Fibroblast of skin of abdomen (primary cell): Measurements from ENCODE around the gene RCBTB1.
"Not testable (repeated sequence)": the region's sequence is repeated elsewhere in the genome, so short reads cannot be mapped to it uniquely, and the experiment has no call there.

Source experiments
- DNase-seq: peaks from one replicate; pipeline ENCODE4 v3.0.0-alpha.2; 2013

RCBTB1 gene

GRCh38 chr13:49503951-49504350 lies 81.4 kb downstream of the RCBTB1 start:
- DNase-seq, result no peak

- DNase-seq, result peak; percentile 48
Observed at GRCh38 chr13:49502954-49503353, 82.4 kb downstream of the RCBTB1 start.

GRCh38 chr13:49499889-49500660 lies 85.3 kb downstream of the RCBTB1 start:
- DNase-seq, result peak; percentile 63

DNA sequence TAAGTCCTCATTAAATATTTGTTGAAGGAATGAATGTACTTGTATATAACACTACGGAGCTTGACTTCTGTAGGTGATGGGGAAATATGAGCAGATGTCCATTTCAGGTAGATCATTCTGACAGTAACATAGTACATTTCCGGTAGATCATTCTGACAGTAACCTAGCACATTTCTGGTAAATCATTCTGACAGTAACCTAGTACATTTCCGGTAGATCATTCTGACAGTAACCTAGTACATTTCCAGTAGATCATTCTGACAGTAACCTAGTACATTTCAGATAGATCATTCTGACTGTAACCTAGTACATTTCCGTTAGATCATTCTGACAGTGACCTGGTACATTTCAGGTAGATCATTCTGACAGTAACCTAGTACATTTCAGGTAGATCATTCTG lies 87.2 kb downstream of the RCBTB1 start:
- no peak for DNase-seq

DNA sequence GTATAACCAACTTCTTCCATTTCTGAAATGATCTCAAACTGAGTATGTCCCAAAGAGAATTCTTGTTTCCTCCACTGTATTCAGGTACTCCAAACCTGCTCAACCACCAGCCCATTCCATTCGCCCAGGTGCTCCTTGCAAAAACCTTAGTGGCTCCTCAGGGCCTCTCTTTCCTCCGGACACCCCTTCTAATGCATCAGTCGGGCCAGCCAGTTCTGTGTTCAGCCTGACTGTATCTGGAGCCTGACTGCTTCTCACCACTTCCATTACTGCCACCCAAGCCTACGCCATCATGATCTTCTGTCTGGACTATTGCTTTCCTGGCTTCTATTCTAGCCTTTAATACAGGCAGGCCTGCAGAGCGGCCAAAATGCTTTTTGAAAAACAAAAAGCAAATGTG lies 88.1 kb downstream of the RCBTB1 start:
- DNase-seq, result no peak

DNA sequence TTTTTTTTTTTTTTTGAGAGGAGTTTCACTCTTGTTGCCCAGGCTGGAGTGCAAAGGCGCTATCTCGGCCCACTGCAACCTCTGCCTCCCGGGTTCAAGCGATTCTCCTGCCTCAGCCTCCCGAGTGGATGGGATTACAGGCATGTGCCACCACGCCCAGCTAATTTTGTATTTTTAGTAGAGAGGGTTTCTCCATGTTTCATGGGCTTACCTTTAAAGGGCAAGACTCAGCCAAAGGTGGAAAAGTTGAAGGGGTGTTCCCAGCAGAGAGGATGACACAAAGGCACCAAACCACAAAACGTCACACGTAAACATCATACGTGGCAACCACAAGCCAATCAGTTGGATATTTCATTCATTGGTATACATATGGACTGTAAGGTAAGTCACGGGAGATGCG lies 88.5 kb downstream of the RCBTB1 start:
- not testable (repeated sequence) for DNase-seq

GRCh38 chr13:49495783-49496762 lies 89.3 kb downstream of the RCBTB1 start, which contains the start of gene PHF11:
PHF11 (plus strand) TSS chr13:49495953; CDS start chr13:49496002, 49 bp downstream.
- peak; percentile 70 for DNase-seq

DNA sequence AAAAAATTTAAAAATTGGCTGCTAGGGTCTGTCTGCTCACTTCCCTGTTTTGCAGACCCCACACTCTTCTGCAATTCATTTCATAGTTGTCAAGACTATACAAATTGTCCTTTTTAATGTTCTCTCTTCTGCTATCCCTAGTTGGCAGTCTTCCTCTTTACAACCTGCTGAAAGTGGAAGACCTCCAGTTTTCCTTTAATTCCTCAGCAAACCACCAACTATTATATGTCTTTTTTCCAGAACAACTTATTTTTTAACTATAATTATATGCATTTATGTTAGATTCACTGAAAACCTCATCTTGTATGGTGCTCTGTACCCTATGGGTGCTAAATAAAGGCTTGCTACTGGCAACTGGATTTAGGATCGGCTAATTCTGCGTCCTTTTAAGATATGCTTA lies 90.7 kb downstream of the RCBTB1 start:
- DNase-seq, result no peak

DNA sequence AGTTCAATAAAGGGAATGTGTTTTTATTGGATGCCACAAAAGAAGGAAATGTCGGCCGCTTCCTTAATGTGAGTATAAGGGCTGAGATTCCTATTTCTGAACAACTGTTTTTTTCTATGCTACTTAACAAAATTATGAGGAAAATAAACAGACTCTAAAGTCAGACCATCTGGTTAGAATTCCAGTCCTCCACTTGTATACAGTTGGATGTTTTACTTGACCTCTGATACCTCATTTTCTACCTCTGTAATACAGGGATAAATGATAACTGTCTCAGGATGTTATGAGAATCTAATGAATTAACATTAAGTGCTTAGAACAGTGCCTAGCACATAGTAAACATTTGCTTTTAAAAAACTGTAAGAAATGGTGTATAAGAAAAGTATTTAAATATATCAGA lies 96.8 kb downstream of the RCBTB1 start:
- DNase-seq, result no peak
